Body of pancreas (tissue), 4 donors: ENCODE measurements around the gene GNAI2. TPM values are rescaled to one million over a fixed set of nuclear protein-coding genes. Genes with fewer than 3 reads are reported as not detected.

Source experiments
- ATAC-seq: fragments of 150-250 bp; one replicate; pipeline ENCODE4 v1.9.1; 2016
- DNase-seq, 4 donors: peaks; one replicate each; pipeline ENCODE4 v3.0.0-alpha.2; 2019
- H3K27ac ChIP-seq, 4 donors: fragments of 200-600 bp; sonication (generic); 1 replicate in 3 of 4; 2 replicates in 1 of 4; pipeline versions ENCODE4 v1.5.1 to v1.6.1; 2016 to 2019; ENCODE audit warnings: mild to moderate bottlenecking in 1 of 4, mixed read lengths in 1 of 4, moderate library complexity in 1 of 4
- H3K27me3 ChIP-seq, 2 donors: fragments of 200-600 bp; sonication (generic); one replicate each; pipeline ENCODE4 v1.6.0; 2016; ENCODE audit warnings: mild to moderate bottlenecking in 1 of 2
- H3K36me3 ChIP-seq, 2 donors: fragments of 200-600 bp; sonication (generic); replicated peaks in 1 of 2; 2 replicates each; pipeline ENCODE4 v1.5.1; 2016; ENCODE audit warnings: low read depth in 2 of 2; ENCODE audit not compliant: insufficient read depth in 1 of 2
- H3K4me1 ChIP-seq: fragments of 200-600 bp; sonication (generic); one replicate; pipeline ENCODE4 v1.6.0; 2016
- H3K4me3 ChIP-seq, 2 donors: fragments of 200-600 bp; sonication (generic); 1 replicate in 1 of 2; 2 replicates in 1 of 2; pipeline ENCODE4 v1.5.1; 2016 to 2019
- H3K9me3 ChIP-seq, 3 donors: fragments of 200-600 bp; sonication (generic); 1 replicate in 2 of 3; 2 replicates in 1 of 3; pipeline ENCODE4 v1.5.1; 2016
- POLR2A ChIP-seq, 3 donors: fragments of 450-650 bp; IDR thresholded peaks; one replicate each; pipeline ENCODE4 v1.6.1; 2016; ENCODE audit warnings: antibody characterized with exemption in 3 of 3, mild to moderate bottlenecking in 2 of 3
- WGBS, 2 donors: methylation state at CpG; one replicate each; pipeline ENCODE4 v1.1.5; 2017; 5-methylcytosine and 5-hydroxymethylcytosine counted together
- intact Hi-C: fragments of 100-400 bp; cut with DNase I; formaldehyde crosslinking; loops from one replicate; pipeline ENCODE4 v1.15.1; 2023
- total RNA-seq, 2 donors: library from RNA; depleted of rRNA; stranded (reverse); fragments of >200 nt; gene quantifications; one replicate each; pipeline ENCODE4 v1.1.0, GENCODE V29; 2016
- TF ChIP-seq, protein P1 (sequence below), 7 experiments: fragments of 450-650 bp in 4 of 7; fragments of 200-600 bp in 3 of 7; sonication (generic) in 3 of 7; IDR thresholded peaks; one replicate each; pipeline ENCODE4 v1.5.1; 2016 to 2019; ENCODE audit warnings: antibody characterized with exemption in 7 of 7

The GNAI2 gene
- total RNA-seq, 2 donors from 2014 or later = 46.2 to 53.7 TPM

DNA sequence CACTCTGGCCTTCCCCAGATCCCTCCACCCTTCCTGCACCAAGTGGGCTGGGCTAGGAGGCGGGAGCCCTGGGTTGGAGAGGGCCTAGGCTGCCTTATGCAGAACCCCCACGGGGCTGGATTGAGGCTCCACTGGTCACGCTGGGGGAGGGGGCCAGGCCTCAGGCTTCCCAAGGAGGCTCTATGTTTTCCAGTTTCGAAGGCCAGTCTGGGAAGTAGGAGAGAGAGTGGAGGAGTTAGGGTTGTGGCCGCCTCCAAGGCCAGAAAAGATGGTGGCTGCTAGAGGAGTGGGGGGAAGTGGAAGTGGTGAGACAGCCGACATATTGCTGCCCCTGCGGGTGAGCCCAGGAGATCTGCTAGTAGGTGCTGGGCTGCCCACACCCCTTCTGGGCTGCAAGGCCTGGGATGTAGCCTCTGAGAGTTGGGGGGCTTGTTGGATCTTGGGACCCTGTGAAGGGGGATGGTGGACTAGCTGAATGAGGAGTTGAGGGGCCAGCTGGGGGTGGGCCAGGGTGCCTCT is 1.2 kb downstream of the GNAI2 start:
- peaks cover 60% of the 10 kb centered on the region for H3K4me1 ChIP-seq
- no peaks in the 10 kb centered on the region for H3K9me3 ChIP-seq
- TF ChIP-seq, protein P1, sequence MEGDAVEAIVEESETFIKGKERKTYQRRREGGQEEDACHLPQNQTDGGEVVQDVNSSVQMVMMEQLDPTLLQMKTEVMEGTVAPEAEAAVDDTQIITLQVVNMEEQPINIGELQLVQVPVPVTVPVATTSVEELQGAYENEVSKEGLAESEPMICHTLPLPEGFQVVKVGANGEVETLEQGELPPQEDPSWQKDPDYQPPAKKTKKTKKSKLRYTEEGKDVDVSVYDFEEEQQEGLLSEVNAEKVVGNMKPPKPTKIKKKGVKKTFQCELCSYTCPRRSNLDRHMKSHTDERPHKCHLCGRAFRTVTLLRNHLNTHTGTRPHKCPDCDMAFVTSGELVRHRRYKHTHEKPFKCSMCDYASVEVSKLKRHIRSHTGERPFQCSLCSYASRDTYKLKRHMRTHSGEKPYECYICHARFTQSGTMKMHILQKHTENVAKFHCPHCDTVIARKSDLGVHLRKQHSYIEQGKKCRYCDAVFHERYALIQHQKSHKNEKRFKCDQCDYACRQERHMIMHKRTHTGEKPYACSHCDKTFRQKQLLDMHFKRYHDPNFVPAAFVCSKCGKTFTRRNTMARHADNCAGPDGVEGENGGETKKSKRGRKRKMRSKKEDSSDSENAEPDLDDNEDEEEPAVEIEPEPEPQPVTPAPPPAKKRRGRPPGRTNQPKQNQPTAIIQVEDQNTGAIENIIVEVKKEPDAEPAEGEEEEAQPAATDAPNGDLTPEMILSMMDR (IDR thresholded peaks at IDR 0.05) = no peak
- no peak for TF ChIP-seq POLR2A (IDR thresholded peaks at IDR 0.05)
- no peak for DNase-seq
- intact Hi-C loops = no loop called here
- H3K27me3 ChIP-seq = no peaks in the 10 kb centered on the region
- H3K4me3 ChIP-seq = peak overlapping the region; percentile 43 to 51
- no peak for ATAC-seq
- 29 to 45% methylated on average over 7 of the region's 7 CpGs for WGBS, 2 donors
- H3K27ac ChIP-seq = peak overlapping the region; percentile 48 to 87 (median 80)
- H3K36me3 ChIP-seq = no peaks in the 10 kb centered on the region

DNA sequence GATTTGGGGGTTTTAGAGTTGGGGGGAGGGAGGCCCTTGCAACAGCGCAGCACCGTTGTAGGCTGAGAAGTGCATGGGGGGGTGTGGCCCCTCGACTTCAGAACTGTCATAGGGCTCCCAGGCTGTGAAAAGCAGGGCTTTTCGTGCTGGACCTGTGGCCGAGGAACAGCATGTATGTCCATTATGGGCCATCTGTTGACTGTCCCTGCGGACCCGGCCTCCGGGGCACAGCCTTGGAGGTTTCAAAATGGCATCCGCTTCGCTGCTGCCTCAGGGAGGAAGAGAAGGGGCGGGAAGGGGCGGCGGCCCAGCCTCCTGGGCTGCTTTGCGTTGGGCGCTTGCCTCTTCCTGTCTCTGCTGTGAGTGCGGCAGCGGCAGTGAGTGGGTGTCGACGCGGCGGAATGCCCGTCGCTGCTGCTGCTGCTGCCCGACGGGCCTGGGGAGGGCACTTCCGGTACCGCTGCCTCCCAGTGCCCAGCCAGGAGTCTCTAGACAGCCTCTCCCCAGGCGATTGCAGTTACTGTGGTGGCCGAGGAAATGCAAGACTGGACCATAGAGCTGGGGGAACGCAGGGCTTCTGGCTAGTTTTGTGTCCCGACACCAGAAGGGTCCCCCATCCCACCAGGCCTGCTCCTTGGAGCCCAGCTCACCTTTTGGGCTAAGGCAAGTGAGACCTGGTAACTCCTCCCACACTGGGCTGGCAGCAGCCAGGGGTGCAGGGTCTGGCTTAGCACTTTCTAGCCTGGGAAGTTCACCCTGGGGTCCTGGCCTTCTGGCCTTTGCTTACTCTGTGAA is 1.9 kb downstream of the GNAI2 start:
- ATAC-seq (no peak), DNase-seq (peak; percentile 57 to 84 (median 70))
- intact Hi-C loops = no loop called here
- Histone ChIP-seq H3K27ac (peak overlapping the region; percentile 48 to 87 (median 80)), H3K4me3 (peak overlapping the region in 1 of 2 donors; percentile 15), H3K27me3 (no peaks in the 10 kb centered on the region), H3K36me3 (no peaks in the 10 kb centered on the region), H3K9me3 (no peaks in the 10 kb centered on the region), H3K4me1 (peaks cover 67% of the 10 kb centered on the region)
- 14% methylated on average over 3 to 29 of the region's 31 CpGs for WGBS, 2 donors
- peak in 2 of 3 donors; percentile 47 to 67 for TF ChIP-seq POLR2A (IDR thresholded peaks at IDR 0.05)
- TF ChIP-seq, protein P1 (IDR thresholded peaks at IDR 0.05) = no peak

DNA sequence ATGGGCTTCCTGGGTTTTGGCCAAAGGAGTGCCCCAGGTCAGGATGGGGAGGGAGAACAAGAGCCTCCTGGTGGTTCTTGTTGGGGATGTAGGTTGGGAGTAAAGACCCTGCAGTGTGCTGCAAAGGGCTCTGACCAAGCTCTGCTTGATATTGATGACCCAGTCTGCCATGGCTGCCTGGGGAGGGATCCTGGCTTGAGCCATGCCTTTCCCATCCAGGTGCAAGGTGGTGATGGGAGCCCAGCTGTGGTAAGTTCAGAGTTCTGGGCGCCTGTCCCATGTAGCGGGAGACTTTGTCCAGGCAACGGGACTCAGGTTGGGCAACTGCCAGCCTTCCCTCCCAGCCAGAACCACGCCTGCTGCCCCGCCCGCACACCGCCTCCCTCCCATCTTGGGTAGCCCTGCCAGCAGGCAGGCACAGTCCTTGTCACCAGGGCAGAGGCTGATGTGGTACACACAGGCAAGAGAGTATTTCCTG is 2.6 kb downstream of the GNAI2 start:
- peaks cover 69% of the 10 kb centered on the region for H3K4me1 ChIP-seq
- 0 to 4% methylated on average over 6 to 7 of the region's 7 CpGs for WGBS, 2 donors
- intact Hi-C loops = no loop called here
- peak overlapping the region; percentile 48 to 87 (median 80) for H3K27ac ChIP-seq
- H3K4me3 ChIP-seq = no peak overlapping the region
- H3K9me3 ChIP-seq = no peaks in the 10 kb centered on the region
- peak; percentile 96 to 98 (median 97) for DNase-seq
- ATAC-seq = peak; percentile 62
- no peaks in the 10 kb centered on the region for H3K36me3 ChIP-seq
- no peaks in the 10 kb centered on the region for H3K27me3 ChIP-seq
- no peak for TF ChIP-seq POLR2A (IDR thresholded peaks at IDR 0.05)
- TF ChIP-seq, protein P1 (IDR thresholded peaks at IDR 0.05) = no peak

DNA sequence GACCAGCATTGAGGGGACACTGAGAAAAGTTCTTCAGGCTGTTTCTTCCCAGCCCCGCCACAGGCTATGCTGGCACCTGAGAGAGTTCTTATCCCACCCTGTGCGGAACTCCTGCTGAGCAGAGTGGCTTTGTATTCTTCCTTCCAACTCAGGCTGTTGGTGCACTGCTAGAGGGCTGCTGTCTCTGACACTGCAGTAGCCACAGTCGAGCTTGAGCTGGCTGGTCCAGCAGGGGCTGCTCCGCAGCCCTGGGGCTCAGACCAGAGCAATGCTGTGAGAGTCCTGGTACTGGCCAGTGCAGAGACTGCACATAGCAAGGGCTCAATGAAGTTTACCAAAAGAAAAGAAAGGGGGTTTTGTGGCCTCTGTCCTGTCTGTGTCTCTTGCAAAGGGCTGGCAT is 3.6 kb downstream of the GNAI2 start:
- peaks cover 69% of the 10 kb centered on the region for H3K4me1 ChIP-seq
- 73 to 90% methylated on average over 3 to 4 of the region's 4 CpGs for WGBS, 2 donors
- intact Hi-C loops = no loop called here
- TF ChIP-seq, protein P1 (IDR thresholded peaks at IDR 0.05) = no peak
- TF ChIP-seq POLR2A (IDR thresholded peaks at IDR 0.05) = no peak
- H3K9me3 ChIP-seq = no peaks in the 10 kb centered on the region
- ATAC-seq (no peak), DNase-seq (no peak)
- peak overlapping the region in 3 of 4 donors; percentile 76 to 87 (median 84) for H3K27ac ChIP-seq
- no peak overlapping the region for H3K4me3 ChIP-seq
- H3K27me3 ChIP-seq = no peaks in the 10 kb centered on the region
- H3K36me3 ChIP-seq = no peaks in the 10 kb centered on the region
